COLO668 (cell line): Measurements from ENCODE around the gene CACNA2D4.

Experiments used
- DNase-seq: peaks from one replicate; lab custom pipeline; 2025; ENCODE audit not compliant: unreplicated experiment; lab: John Stamatoyannopoulos, UW

CACNA2D4 gene

GRCh38 chr12:1744932-1745331, 173.5 kb downstream of the CACNA2D4 start:
- no peak for DNase-seq
